Measurements from ENCODE around the gene S100A4. TPM values are rescaled to one million over a fixed set of nuclear protein-coding genes. Genes with fewer than 3 reads are reported as not detected.
A peak's percentile ranks its signal among the peaks of the same experiment; 100 is the strongest.
"Not testable (repeated sequence)": the region's sequence is repeated elsewhere in the genome, so short reads cannot be mapped to it uniquely, and the experiment has no call there.

Gene S100A4
- total RNA-seq, 2 experiments from 2014 or later: 36.5 to 37.9 TPM

- no peaks in the 10 kb centered on the region for H3K9me3 Mint-ChIP-seq
- H3K27ac Mint-ChIP-seq: peak overlapping the region; percentile 86
- peak overlapping the region; percentile 32 for H3K4me3 Mint-ChIP-seq
- no peaks in the 10 kb centered on the region for H3K36me3 Mint-ChIP-seq (ENCODE audit: low read depth)
- DNase-seq: peak; percentile 96
- CTCF ChIA-PET: interaction anchor here (0.5 to 6.0 kb wide), 8 partner anchors 16 to 203 kb away, joined by 3 to 44 read pairs (median 5); partner anchors contain the start of genes S100A4 and S100A6
- peaks cover 44% of the 10 kb centered on the region for H3K4me1 Mint-ChIP-seq (ENCODE audit: low read depth)
- H3K27me3 Mint-ChIP-seq (ENCODE audit: low read depth): no peaks in the 10 kb centered on the region
- intact Hi-C loops (cut with micrococcal nuclease): loop anchor here (1.0 to 5.0 kb wide), 2 partner anchors 21 to 161 kb away; partner anchors contain the start of genes INTS3 and S100A4
Measured at GRCh38 chr1:153566414-153567371, 21.1 kb upstream of the S100A4 start.

GRCh38 chr1:153565529-153566374, 20.1 kb upstream of the S100A4 start, which contains the start of gene S100A2:
S100A2 (minus strand) TSS chr1:153565844; CDS start chr1:153563877, 1,967 bp downstream.
- H3K4me3 Mint-ChIP-seq: peak within 1 kb of the TSS; percentile 57
- intact Hi-C loops (cut with micrococcal nuclease): loop anchor here (1.0 to 5.0 kb wide), 2 partner anchors 20 to 162 kb away; partner anchors contain the start of genes INTS3 and S100A4
- no peaks in the 10 kb centered on the region for H3K27me3 Mint-ChIP-seq (ENCODE audit: low read depth)
- H3K9me3 Mint-ChIP-seq: no peaks in the 10 kb centered on the region
- CTCF ChIA-PET: interaction anchor here (0.5 to 6.0 kb wide), 8 partner anchors 15 to 204 kb away, joined by 3 to 44 read pairs (median 5); partner anchors contain the start of genes S100A4 and S100A6
- H3K4me1 Mint-ChIP-seq (ENCODE audit: low read depth): peaks cover 38% of the 10 kb centered on the region
- DNase-seq: peak; percentile 71
- H3K27ac Mint-ChIP-seq: peak within 1 kb of the TSS; percentile 95
- H3K36me3 Mint-ChIP-seq (ENCODE audit: low read depth): no peaks in the 10 kb centered on the region

GRCh38 chr1:153563991-153564390, 18.4 kb upstream of the S100A4 start:
- H3K27ac Mint-ChIP-seq: no peak overlapping the region
- H3K4me1 Mint-ChIP-seq (ENCODE audit: low read depth): peaks cover 35% of the 10 kb centered on the region
- H3K4me3 Mint-ChIP-seq: no peak overlapping the region
- H3K9me3 Mint-ChIP-seq: no peaks in the 10 kb centered on the region
- intact Hi-C loops (cut with micrococcal nuclease): no loop called here
- no peaks in the 10 kb centered on the region for H3K27me3 Mint-ChIP-seq (ENCODE audit: low read depth)
- no peaks in the 10 kb centered on the region for H3K36me3 Mint-ChIP-seq (ENCODE audit: low read depth)
- no peak for DNase-seq
- CTCF ChIA-PET: interaction anchor here (1.4 to 6.0 kb wide), 4 partner anchors 19 to 69 kb away, joined by 3 to 44 read pairs (median 12); no protein-coding TSS in a partner anchor

GRCh38 chr1:153563483-153563901, 17.9 kb upstream of the S100A4 start:
- CTCF ChIA-PET: interaction anchor here (1.4 to 6.0 kb wide), 4 partner anchors 19 to 68 kb away, joined by 3 to 44 read pairs (median 12); no protein-coding TSS in a partner anchor
- H3K36me3 Mint-ChIP-seq (ENCODE audit: low read depth): no peaks in the 10 kb centered on the region
- H3K27ac Mint-ChIP-seq: no peak overlapping the region
- intact Hi-C loops (cut with micrococcal nuclease): no loop called here
- H3K27me3 Mint-ChIP-seq (ENCODE audit: low read depth): no peaks in the 10 kb centered on the region
- no peaks in the 10 kb centered on the region for H3K9me3 Mint-ChIP-seq
- no peak for DNase-seq
- H3K4me3 Mint-ChIP-seq: no peak overlapping the region
- peaks cover 31% of the 10 kb centered on the region for H3K4me1 Mint-ChIP-seq (ENCODE audit: low read depth)

GRCh38 chr1:153562021-153562420, 16.4 kb upstream of the S100A4 start:
- H3K27ac Mint-ChIP-seq; H3K27me3 Mint-ChIP-seq (ENCODE audit: low read depth); intact Hi-C loops (cut with micrococcal nuclease); H3K36me3 Mint-ChIP-seq (ENCODE audit: low read depth); DNase-seq; H3K4me3 Mint-ChIP-seq; H3K9me3 Mint-ChIP-seq: not testable (repeated sequence)
- H3K4me1 Mint-ChIP-seq (ENCODE audit: low read depth): peaks cover 18% of the 10 kb centered on the region
- CTCF ChIA-PET: interaction anchor here (0.8 to 6.0 kb wide), 4 partner anchors 14 to 51 kb away, joined by 3 to 44 read pairs (median 12); partner anchors contain the start of gene S100A6

GRCh38 chr1:153561466-153561985, 15.9 kb upstream of the S100A4 start:
- intact Hi-C loops (cut with micrococcal nuclease): no loop called here
- H3K9me3 Mint-ChIP-seq: no peaks in the 10 kb centered on the region
- no peak for DNase-seq
- no peaks in the 10 kb centered on the region for H3K27me3 Mint-ChIP-seq (ENCODE audit: low read depth)
- no peaks in the 10 kb centered on the region for H3K36me3 Mint-ChIP-seq (ENCODE audit: low read depth)
- no peak overlapping the region for H3K4me3 Mint-ChIP-seq
- peaks cover 13% of the 10 kb centered on the region for H3K4me1 Mint-ChIP-seq (ENCODE audit: low read depth)
- H3K27ac Mint-ChIP-seq: no peak overlapping the region
- CTCF ChIA-PET: interaction anchor here (0.8 to 6.0 kb wide), 5 partner anchors 11 to 51 kb away, joined by 3 to 44 read pairs (median 5); partner anchors contain the start of gene S100A6

GRCh38 chr1:153560771-153561465, 15.3 kb upstream of the S100A4 start:
- H3K27ac Mint-ChIP-seq: no peak overlapping the region
- CTCF ChIA-PET: interaction anchor here (0.8 to 6.0 kb wide), 5 partner anchors 11 to 50 kb away, joined by 3 to 44 read pairs (median 5); partner anchors contain the start of gene S100A6
- H3K4me1 Mint-ChIP-seq (ENCODE audit: low read depth): peaks cover 8% of the 10 kb centered on the region
- intact Hi-C loops (cut with micrococcal nuclease): no loop called here
- no peaks in the 10 kb centered on the region for H3K27me3 Mint-ChIP-seq (ENCODE audit: low read depth)
- no peaks in the 10 kb centered on the region for H3K36me3 Mint-ChIP-seq (ENCODE audit: low read depth)
- H3K4me3 Mint-ChIP-seq: no peak overlapping the region
- H3K9me3 Mint-ChIP-seq: no peaks in the 10 kb centered on the region
- no peak for DNase-seq

GRCh38 chr1:153560241-153560640, 14.6 kb upstream of the S100A4 start:
- Mint-ChIP-seq H3K4me1 (ENCODE audit: low read depth) (peaks cover 1% of the 10 kb centered on the region), H3K27me3 (ENCODE audit: low read depth) (no peaks in the 10 kb centered on the region), H3K27ac (no peak overlapping the region), H3K4me3 (no peak overlapping the region), H3K36me3 (ENCODE audit: low read depth) (no peaks in the 10 kb centered on the region), H3K9me3 (no peaks in the 10 kb centered on the region)
- intact Hi-C loops (cut with micrococcal nuclease): no loop called here
- CTCF ChIA-PET: interaction anchor here (3.9 kb wide), 1 partner anchor 50 kb away, joined by 19 read pairs; no protein-coding TSS in a partner anchor
- DNase-seq: no peak

GRCh38 chr1:153557877-153558276, 12.3 kb upstream of the S100A4 start:
- no peaks in the 10 kb centered on the region for H3K9me3 Mint-ChIP-seq
- CTCF ChIA-PET: interaction anchor here (1.8 to 2.3 kb wide), 3 partner anchors 10 to 47 kb away, joined by 4 to 7 read pairs (median 6); no protein-coding TSS in a partner anchor
- no peaks in the 10 kb centered on the region for H3K4me1 Mint-ChIP-seq (ENCODE audit: low read depth)
- H3K27ac Mint-ChIP-seq: no peak overlapping the region
- intact Hi-C loops (cut with micrococcal nuclease): no loop called here
- H3K27me3 Mint-ChIP-seq (ENCODE audit: low read depth): no peaks in the 10 kb centered on the region
- DNase-seq: no peak
- H3K36me3 Mint-ChIP-seq (ENCODE audit: low read depth): no peaks in the 10 kb centered on the region
- H3K4me3 Mint-ChIP-seq: no peak overlapping the region

GRCh38 chr1:153556348-153556747, 10.7 kb upstream of the S100A4 start:
- Mint-ChIP-seq H3K27ac (no peak overlapping the region), H3K4me1 (ENCODE audit: low read depth) (no peaks in the 10 kb centered on the region), H3K27me3 (ENCODE audit: low read depth) (no peaks in the 10 kb centered on the region), H3K4me3 (no peak overlapping the region), H3K36me3 (ENCODE audit: low read depth) (no peaks in the 10 kb centered on the region), H3K9me3 (no peaks in the 10 kb centered on the region)
- no peak for DNase-seq
- CTCF ChIA-PET: interaction anchor here (1.1 to 2.3 kb wide), 3 partner anchors 9 to 45 kb away, joined by 3 to 6 read pairs (median 4); no protein-coding TSS in a partner anchor
- intact Hi-C loops (cut with micrococcal nuclease): no loop called here
